Measurements from ENCODE around the gene ABLIM2. TPM values are rescaled to one million over a fixed set of nuclear protein-coding genes. Genes with fewer than 3 reads are reported as not detected.

ABLIM2 gene
- total and polyA plus RNA-seq, 2 of the 4 experiments (the other 2 are of a cell fraction): under 0.01 to 0.10 TPM

GRCh38 chr4:8103421-8104390 is 54.9 kb downstream of the ABLIM2 start:
- H2BK15ac ChIP-seq (ENCODE audit: low read depth, low read length): no peak overlapping the region
- POLR2A ChIA-PET (ENCODE audit: unreplicated experiment): no interaction called here
- H2BK20ac ChIP-seq (ENCODE audit: low read depth, low read length): no peak overlapping the region
- no peak overlapping the region for H3K27ac ChIP-seq (ENCODE audit: insufficient read depth, low read length)
- no peaks in the 10 kb centered on the region for H3K4me1 ChIP-seq (ENCODE audit: control insufficient read depth, insufficient read depth, low read length)
- no peak overlapping the region for H3K4me2 ChIP-seq (ENCODE audit: low read depth, low read length)
- DNase-seq (no peak), ATAC-seq (ENCODE audit: low read depth) (no peak)
- H2AK9ac ChIP-seq (replicated peaks; ENCODE audit: low read depth, low read length, poor library complexity): no peak overlapping the region
- H4K5ac ChIP-seq (ENCODE audit: low read depth, low read length): no peak overlapping the region
- H3K36me3 ChIP-seq (ENCODE audit: control insufficient read depth, insufficient read depth, low read length): no peaks in the 10 kb centered on the region
- no peak for TF ChIP-seq SMC3 (IDR thresholded peaks at IDR 0.05; ENCODE audit: low read depth, low read length)
- TF ChIP-seq POLR2A (IDR thresholded peaks at IDR 0.05; ENCODE audit: low read depth, low read length): no peak
- no peak for TF ChIP-seq CEBPB (IDR thresholded peaks at IDR 0.05; ENCODE audit: low read depth, low read length)
- TF ChIP-seq CHD1 (IDR thresholded peaks at IDR 0.05; ENCODE audit: low read depth, low read length): no peak
- TF ChIP-seq CTCF (conservative IDR thresholded peaks at IDR 0.05; ENCODE audit: low read depth, low read length): no peak
- no peak for TF ChIP-seq ELK1 (IDR thresholded peaks at IDR 0.05; ENCODE audit: borderline replicate concordance, low read depth, low read length)
- no peak for TF ChIP-seq RFX5 (IDR thresholded peaks at IDR 0.05; ENCODE audit: low read depth, low read length)
- no peak for TF ChIP-seq NFE2L2 (IDR thresholded peaks at IDR 0.05; ENCODE audit: low read depth, low read length)
- TF ChIP-seq MAZ (IDR thresholded peaks at IDR 0.05; ENCODE audit: borderline replicate concordance, low read depth, low read length): no peak
- TF ChIP-seq MXI1 (IDR thresholded peaks at IDR 0.05; ENCODE audit: borderline replicate concordance, low read depth, low read length): no peak
- no peak for TF ChIP-seq BHLHE40 (IDR thresholded peaks at IDR 0.05; ENCODE audit: low read depth, low read length)
- peaks cover 65% of the 10 kb centered on the region for H3K27me3 ChIP-seq (ENCODE audit: control insufficient read depth, insufficient read depth, low read length)
- no peak overlapping the region for H4K8ac ChIP-seq (ENCODE audit: low read depth in 2 of 2, low read length in 2 of 2)
- H3K9me3 ChIP-seq (ENCODE audit: control insufficient read depth, insufficient read depth, low read length): peaks cover 8% of the 10 kb centered on the region
- H3K18ac ChIP-seq (ENCODE audit: low read depth, low read length): no peak overlapping the region
- H3K23ac ChIP-seq (ENCODE audit: low read depth, low read length): no peak overlapping the region
- in situ Hi-C loops (cut with MboI; ENCODE audit: low sequenced_read_pairs) (no loop called here), intact Hi-C loops (cut with micrococcal nuclease) (no loop called here), dilution Hi-C loops (cut with HindIII; ENCODE audit: low sequenced_read_pairs, unreplicated experiment) (no loop called here)
- no peaks in the 10 kb centered on the region for H3K79me1 ChIP-seq (ENCODE audit: low read depth in 1 of 2, low read length in 2 of 2)
- no peaks in the 10 kb centered on the region for H3K9me1 ChIP-seq (ENCODE audit: insufficient read depth, low read length)
- no peak overlapping the region for H2BK120ac ChIP-seq (ENCODE audit: low read depth, low read length)
- H4K20me1 ChIP-seq (ENCODE audit: insufficient read depth, low read length): no peaks in the 10 kb centered on the region
- H2AK5ac ChIP-seq (ENCODE audit: low read depth, low read length): no peak overlapping the region
- no peak overlapping the region for H2AFZ ChIP-seq (replicated peaks; ENCODE audit: low read length, poor library complexity)
- H3K4me3 ChIP-seq (ENCODE audit: insufficient read depth, low read depth, low read length): no peak overlapping the region
- H3K14ac ChIP-seq (replicated peaks; ENCODE audit: low read depth, low read length): no peak overlapping the region
- no peak overlapping the region for H3K9ac ChIP-seq (ENCODE audit: low read depth, low read length)
- no peak overlapping the region for H3K4ac ChIP-seq (ENCODE audit: low read depth, low read length)
- CTCF ChIA-PET: no interaction called here
- no peak overlapping the region for H2BK5ac ChIP-seq (ENCODE audit: low read depth, low read length, poor library complexity, severe bottlenecking)
- H3K56ac ChIP-seq (ENCODE audit: extremely low read depth, insufficient read depth, low read length): no peak overlapping the region
- no TSS peak for BruUV-seq (replicated peaks)
- WGBS, 2 experiments (ENCODE audit: extremely low coverage in 2 of 2, insufficient read length in 1 of 2): 63% methylated on average over 1 of the region's 21 CpGs; no CpG with 5 or more reads in 1 of the 2 experiments
- H4K91ac ChIP-seq (ENCODE audit: insufficient read depth, low read depth, low read length): no peak overlapping the region
